Measurements from ENCODE around the gene AKNAD1.

The AKNAD1 gene

DNA sequence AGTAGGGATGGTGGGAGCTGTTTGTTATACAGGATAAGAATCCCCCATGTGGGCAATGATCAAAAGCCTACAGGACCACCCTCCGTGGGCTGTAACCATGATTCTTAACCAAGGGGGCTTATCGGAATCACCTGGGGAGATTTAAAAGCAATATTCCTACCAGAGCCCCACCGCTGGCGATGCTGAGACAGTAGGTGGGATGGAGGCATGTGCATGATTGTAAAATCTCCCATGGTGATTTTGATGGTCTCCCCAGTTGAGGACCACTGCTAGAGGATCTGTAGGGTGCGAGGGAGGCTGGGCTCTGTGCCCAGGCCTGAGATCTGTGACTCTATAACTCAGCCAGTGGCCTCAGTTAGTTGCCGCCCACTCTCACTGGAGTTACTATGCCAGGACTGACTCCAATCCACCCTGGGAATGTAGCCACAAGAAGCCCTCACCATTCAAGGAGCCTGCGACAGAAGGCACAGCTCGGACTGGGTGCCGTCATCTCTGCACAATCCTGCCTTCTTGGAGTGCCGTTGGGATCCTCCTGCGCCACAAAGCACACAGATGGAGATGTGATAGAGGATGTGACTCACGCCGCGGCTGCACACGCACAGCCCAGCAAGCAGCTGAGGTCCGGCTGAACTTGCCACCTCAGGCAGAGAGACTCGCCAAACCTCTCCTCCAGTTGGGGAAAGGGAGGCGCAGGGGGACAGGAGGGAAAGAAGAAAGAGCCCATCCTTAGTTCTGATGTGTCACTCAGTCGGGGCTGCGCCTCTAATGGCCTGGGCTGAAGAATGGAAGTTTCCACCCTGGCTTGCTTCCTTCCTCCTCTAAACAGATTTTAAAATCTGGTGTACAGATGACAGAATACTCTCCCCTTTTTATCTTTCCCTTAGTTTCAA lies 26.5 kb downstream of the AKNAD1 start:
- DNase-seq: peak in 51 of 58 donors; percentile 12 to 76 (median 54)

- no peak for DNase-seq
These were observed 27.4 kb downstream of the AKNAD1 start for GRCh38 chr1:108829498-108829916.

DNA sequence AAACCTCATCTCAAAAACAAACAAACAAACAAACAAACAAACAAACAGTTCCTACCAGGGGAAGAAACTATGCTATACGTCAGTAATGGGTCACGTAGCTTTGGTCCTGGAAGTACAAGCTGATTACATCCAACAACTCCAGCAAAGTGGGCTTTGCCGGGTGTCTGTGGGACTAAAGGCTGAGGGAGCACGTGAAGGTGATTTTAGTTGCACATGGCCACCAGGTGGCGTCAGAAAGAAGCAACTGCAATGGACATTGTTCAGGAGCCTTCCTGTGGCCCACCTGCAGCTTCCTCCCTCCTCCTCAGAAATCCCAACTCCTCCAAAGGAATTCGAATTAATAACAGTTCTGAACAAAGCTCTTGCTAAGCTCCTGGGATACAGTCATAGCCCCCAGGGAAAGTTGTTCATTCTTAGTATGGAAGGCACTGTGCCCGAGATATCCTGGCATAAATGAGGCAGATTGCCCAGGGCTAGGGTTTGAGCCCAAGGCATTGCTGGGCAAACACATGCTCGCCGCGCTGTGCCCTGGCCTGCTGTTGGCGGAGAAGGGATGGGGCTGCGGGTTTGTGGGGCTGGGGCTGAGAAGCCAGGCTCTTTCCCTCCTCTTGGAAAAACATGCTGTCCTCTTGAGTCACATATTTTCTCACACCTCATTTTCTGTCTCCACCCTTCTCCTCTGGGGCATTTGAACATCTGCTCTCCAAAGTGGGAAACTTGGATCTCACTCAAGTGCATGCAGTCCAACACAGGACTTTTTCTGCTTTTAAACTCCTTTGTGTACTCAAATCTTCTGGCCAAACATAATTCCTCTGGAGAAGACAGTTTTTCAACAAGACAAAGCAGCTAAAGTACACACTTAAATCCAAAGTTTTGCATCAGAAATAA lies 28.6 kb downstream of the AKNAD1 start:
- peak in 54 of 58 donors; percentile 8 to 87 (median 56) for DNase-seq

DNA sequence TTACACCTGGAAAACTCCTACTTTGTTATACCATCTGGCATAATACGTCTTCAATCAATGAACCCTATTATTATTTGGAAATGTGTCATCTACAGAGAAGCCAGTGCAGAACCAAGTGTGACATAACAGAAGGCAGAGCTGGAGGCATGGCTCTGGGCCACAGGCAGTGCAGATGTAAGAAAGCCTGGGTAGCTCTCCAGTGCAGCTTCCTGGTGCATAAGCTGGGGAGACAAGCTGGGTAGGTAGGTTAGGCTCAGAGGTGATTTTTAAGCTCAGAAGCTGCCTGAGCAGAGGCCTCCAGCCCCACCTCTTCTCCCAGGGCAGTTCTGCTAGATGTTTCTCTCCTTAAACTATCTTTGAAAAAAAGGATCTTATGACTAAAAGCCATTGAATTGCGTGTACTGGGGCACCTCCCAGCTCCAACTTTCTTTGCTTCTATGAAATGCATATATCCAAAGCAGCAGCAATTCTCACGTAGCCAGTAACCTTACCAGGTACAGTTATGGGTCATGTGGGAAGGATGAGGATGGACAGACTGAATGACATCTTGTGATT lies 30.7 kb downstream of the AKNAD1 start:
- peak in 5 of 58 donors; percentile 9 to 47 (median 12) for DNase-seq

GRCh38 chr1:108824051-108824450 lies 32.8 kb downstream of the AKNAD1 start:
- DNase-seq: no peak

DNA sequence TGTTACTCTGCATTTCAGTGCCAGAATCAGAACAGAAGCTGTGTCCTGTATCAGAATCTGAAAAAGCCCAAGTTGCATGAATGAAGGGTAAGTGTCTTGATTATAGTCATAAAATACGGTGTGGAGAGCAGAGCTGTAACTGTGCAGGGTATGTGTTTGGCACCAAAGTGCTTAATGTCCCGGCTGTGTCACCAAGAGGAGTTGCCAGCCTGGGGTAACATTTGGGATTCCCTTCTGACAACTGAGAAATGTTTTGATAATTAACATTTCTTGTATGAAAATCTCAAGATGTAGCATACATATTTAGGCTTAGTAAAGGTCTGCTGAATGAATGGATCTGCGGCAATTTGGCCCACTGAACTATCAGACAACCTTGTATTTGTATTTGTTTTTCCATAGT lies 33.3 kb downstream of the AKNAD1 start:
- no peak for DNase-seq

GRCh38 chr1:108819878-108820277 lies 37.0 kb downstream of the AKNAD1 start:
- DNase-seq: no peak

- no peak for DNase-seq
These were observed 39.1 kb downstream of the AKNAD1 start for GRCh38 chr1:108817811-108818210.

GRCh38 chr1:108817016-108817415 lies 39.9 kb downstream of the AKNAD1 start:
- peak in 36 of 58 donors; percentile 7 to 77 (median 36) for DNase-seq

- DNase-seq: peak in 57 of 58 donors; percentile 23 to 94 (median 79)
These were observed 40.6 kb downstream of the AKNAD1 start for GRCh38 chr1:108816049-108816893.

GRCh38 chr1:108815566-108815965 lies 41.3 kb downstream of the AKNAD1 start:
- no peak for DNase-seq

DNA sequence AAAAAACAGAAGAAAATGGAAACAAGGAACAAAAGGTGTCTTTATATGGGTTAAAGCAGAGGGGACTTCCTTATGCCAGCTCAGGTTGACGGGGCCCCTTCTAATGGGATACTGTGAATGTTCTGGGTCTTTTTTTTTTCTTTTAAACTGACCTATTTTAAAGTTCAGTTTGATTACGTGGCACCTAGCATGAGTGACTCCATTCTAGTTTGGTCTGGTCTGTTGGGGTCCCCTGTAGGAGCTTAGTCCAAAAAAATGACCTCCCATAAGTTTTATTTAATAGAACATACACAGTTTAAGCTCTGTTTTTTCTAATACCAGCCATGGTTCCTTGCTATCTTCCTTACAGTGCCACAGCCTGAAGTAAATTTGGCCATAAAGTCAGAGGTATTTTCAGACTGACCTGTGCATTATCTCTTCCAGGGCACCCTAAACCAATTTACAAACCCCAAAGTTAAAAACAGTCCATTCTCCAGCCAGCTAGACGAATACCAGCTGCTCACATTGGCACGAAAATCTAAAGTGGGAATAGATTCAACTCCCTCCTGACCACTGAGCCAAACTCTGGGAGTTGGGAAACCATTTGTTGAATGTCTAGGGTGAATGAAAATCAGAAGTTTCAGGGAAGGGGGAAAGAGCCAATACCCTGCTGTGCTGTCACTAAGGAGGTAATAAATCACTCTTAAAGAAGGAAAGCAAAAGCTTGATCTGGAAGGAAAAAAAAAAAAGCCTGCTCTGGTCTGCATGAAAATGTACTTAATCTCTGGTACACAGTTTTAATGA lies 42.4 kb downstream of the AKNAD1 start:
- DNase-seq: peak in 26 of 58 donors; percentile 3 to 79 (median 16)

- DNase-seq: no peak
These were observed 43.6 kb downstream of the AKNAD1 start for GRCh38 chr1:108813326-108813725.

GRCh38 chr1:108811611-108812010 lies 45.3 kb downstream of the AKNAD1 start:
- no peak for DNase-seq

GRCh38 chr1:108808438-108808837 lies 48.5 kb downstream of the AKNAD1 start:
- DNase-seq: no peak

GRCh38 chr1:108803548-108803947 lies 53.3 kb downstream of the AKNAD1 start:
- DNase-seq: no peak

DNA sequence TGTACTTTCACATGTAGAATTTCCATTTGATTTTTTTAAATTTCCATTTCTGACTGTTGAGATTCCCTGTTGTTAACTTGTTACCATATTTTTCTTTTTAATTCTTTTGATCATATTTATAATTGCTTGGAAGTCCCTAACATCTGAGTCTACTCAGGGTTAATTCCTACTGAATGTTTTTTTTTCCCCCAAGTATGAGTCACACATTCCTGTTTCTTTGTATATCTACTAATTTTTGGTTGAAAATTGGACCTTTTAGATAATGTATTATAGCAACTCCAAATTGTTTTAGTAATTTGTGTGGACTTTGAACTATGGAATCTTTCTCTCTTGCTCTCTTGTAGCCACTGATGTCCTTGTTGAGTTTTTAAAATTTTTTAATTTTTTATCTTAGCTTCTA lies 55.8 kb downstream of the AKNAD1 start:
- no peak for DNase-seq

DNA sequence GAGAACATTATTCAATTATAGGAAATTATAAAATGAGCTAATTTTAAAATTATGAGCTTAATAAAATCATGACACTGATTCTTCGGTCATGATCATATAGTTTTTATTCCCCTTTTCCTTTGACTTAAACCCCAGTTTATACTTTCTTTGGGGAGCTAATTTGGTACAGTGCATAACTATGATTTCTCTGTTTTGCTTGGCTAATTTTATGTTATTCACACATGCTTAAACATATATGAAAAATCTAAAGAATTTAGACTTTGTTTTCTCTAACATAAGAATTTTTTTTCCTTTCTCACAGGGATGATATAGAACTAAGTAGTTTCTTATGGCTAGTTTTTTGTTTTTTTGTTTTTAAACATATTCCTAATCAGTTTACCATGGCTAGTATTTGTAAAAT lies 57.9 kb downstream of the AKNAD1 start:
- no peak for DNase-seq

DNA sequence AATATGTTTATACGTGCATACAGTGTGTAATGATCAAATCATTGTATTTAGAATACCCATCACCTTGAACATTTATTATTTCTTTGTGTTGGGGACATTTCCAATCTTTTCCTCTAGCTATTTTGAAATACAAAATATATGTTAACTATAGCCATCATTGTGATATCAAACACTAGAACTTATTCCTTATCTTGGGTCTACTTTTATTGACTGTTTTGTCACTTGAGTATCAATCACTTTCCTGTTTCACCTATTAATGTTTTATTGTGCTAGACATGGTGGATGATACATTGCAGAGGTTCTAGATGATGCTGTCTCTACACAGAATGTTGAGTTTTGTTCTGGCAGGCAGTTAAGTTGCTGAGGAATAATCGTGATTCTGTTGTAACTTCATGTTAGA lies 64.5 kb downstream of the AKNAD1 start:
- DNase-seq: no peak

DNA sequence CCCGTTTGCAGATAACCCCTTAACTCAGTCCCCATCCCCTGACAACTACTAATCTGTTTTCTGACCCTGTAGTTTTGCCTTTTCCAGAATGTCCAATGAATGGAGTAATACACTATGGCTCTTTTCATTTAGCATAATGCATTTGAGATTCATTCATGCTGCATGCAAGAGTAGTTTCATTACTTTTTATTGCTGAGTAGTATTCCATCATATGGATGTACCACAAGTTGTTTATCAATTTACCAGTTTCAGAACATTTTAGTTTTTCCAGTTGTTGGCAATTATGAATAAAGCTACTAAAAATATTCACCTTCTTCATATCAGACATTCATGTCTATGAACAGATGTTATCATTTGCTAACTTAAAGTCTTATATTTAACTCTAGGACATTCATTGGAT lies 65.1 kb downstream of the AKNAD1 start:
- no peak for DNase-seq
